Renal cortex interstitium (tissue), 11 donors: ENCODE results near the gene ETF1. TPM values are rescaled to one million over a fixed set of nuclear protein-coding genes. Genes with fewer than 3 reads are reported as not detected.

Experiments used
- DNase-seq, 11 donors: peaks; one replicate each; pipeline ENCODE4 v3.0.0-alpha.2; 2013; ENCODE audit warnings: low read depth in 9 of 11, low spot score in 4 of 11; ENCODE audit errors: extremely low read depth in 1 of 11
- polyA plus RNA-seq, 3 donors: library from polyadenylated mRNA; unstranded; fragments of 120-200 nt; gene quantifications; one replicate each; pipeline ENCODE4 v1.2.1, GENCODE V29; 2013; ENCODE audit not compliant: insufficient read length in 3 of 3

Gene ETF1
- polyA plus RNA-seq, 3 donors, result 73.9 to 83.7 (median 77.1) TPM

DNA sequence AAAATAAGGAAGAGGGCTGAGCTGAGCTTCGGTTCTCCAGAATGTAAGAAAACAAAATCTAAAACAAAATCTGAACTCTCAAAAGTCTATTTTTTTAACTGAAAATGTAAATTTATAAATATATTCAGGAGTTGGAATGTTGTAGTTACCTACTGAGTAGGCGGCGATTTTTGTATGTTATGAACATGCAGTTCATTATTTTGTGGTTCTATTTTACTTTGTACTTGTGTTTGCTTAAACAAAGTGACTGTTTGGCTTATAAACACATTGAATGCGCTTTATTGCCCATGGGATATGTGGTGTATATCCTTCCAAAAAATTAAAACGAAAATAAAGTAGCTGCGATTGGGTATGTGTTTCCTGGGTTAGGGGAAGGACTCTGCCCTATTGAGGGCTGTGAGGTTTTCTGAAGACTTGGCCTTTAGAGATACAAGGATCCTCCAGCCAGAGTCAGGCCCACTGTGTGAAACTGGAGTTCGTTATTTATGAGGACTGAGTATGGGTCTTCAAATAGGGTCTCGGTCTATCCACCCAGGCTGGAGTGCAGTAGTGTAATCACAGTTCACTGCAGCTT, 74.0 kb downstream of the ETF1 start:
- DNase-seq, result peak in 1 of 11 donors; percentile 57

DNA sequence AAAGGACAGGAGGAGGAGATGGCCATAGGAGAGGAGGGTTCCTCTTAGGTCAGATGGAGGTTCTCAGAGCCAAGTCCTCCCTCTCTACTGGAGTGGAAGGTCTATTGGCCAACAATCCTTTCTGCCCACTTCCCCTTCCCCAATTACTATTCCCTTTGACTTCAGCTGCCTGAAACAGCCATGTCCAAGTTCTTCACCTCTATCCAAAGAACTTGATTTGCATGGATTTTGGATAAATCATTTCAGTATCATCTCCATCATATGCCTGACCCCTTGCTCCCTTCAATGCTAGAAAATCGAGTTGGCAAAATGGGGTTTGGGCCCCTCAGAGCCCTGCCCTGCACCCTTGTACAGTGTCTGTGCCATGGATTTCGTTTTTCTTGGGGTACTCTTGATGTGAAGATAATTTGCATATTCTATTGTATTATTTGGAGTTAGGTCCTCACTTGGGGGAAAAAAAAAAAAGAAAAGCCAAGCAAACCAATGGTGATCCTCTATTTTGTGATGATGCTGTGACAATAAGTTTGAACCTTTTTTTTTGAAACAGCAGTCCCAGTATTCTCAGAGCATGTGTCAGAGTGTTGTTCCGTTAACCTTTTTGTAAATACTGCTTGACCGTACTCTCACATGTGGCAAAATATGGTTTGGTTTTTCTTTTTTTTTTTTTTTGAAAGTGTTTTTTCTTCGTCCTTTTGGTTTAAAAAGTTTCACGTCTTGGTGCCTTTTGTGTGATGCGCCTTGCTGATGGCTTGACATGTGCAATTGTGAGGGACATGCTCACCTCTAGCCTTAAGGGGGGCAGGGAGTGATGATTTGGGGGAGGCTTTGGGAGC, 74.7 kb downstream of the ETF1 start:
- peak in 1 of 11 donors; percentile 39 for DNase-seq

DNA sequence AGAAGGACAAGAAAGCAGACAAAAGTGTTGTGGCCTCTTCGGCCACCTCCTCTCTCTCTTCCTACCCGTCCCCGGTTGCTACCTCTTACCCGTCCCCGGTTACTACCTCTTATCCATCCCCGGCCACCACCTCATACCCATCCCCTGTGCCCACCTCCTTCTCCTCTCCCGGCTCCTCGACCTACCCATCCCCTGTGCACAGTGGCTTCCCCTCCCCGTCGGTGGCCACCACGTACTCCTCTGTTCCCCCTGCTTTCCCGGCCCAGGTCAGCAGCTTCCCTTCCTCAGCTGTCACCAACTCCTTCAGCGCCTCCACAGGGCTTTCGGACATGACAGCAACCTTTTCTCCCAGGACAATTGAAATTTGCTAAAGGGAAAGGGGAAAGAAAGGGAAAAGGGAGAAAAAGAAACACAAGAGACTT, 75.3 kb downstream of the ETF1 start:
- DNase-seq, result no peak

DNA sequence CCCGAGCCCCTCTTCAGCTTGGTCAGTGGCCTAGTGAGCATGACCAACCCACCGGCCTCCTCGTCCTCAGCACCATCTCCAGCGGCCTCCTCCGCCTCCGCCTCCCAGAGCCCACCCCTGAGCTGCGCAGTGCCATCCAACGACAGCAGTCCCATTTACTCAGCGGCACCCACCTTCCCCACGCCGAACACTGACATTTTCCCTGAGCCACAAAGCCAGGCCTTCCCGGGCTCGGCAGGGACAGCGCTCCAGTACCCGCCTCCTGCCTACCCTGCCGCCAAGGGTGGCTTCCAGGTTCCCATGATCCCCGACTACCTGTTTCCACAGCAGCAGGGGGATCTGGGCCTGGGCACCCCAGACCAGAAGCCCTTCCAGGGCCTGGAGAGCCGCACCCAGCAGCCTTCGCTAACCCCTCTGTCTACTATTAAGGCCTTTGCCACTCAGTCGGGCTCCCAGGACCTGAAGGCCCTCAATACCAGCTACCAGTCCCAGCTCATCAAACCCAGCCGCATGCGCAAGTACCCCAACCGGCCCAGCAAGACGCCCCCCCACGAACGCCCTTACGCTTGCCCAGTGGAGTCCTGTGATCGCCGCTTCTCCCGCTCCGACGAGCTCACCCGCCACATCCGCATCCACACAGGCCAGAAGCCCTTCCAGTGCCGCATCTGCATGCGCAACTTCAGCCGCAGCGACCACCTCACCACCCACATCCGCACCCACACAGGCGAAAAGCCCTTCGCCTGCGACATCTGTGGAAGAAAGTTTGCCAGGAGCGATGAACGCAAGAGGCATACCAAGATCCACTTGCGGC, 75.9 kb downstream of the ETF1 start:
- no peak for DNase-seq

DNA sequence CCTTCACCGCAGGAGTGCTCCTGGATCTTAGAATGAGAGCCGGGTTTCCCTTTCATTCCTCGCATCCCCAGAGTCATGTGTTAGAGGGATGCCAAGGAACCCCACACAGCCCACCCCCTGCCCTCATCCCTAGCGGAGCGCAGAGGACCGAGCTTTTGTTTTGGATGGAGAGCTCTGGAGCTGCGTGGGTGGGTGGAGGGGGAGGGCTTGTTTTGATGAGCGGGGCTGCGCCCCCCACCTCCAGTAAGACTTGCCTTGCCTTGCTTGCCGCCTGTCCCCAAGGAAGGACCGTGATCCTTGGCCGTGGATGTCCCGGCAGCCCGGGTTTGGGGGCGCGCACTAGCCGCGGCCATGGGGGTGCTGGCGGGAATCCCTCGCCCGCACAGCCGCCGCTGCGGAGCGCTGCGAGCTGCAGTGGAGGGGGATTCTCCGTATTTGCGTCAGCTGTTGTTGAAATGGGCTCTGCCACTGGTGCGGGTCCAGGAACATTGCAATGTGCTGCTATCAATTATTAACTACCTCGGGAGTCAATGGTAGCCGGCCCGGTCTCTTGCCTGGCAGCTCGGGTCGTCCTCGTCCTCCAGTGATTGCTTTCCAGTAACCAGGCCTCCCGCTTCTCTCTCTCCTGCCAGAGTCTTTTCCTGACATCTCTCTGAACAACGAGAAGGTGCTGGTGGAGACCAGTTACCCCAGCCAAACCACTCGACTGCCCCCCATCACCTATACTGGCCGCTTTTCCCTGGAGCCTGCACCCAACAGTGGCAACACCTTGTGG, 76.7 kb downstream of the ETF1 start:
- DNase-seq, result peak in 4 of 11 donors; percentile 32 to 56 (median 45)

DNA sequence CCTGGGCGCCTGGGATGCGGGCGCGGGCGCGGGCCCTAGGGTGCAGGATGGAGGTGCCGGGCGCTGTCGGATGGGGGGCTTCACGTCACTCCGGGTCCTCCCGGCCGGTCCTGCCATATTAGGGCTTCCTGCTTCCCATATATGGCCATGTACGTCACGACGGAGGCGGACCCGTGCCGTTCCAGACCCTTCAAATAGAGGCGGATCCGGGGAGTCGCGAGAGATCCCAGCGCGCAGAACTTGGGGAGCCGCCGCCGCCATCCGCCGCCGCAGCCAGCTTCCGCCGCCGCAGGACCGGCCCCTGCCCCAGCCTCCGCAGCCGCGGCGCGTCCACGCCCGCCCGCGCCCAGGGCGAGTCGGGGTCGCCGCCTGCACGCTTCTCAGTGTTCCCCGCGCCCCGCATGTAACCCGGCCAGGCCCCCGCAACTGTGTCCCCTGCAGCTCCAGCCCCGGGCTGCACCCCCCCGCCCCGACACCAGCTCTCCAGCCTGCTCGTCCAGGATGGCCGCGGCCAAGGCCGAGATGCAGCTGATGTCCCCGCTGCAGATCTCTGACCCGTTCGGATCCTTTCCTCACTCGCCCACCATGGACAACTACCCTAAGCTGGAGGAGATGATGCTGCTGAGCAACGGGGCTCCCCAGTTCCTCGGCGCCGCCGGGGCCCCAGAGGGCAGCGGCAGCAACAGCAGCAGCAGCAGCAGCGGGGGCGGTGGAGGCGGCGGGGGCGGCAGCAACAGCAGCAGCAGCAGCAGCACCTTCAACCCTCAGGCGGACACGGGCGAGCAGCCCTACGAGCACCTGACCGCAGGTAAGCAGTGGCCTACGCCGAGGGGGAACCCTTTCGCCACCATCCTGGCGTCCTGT, 77.5 kb downstream of the ETF1 start, which contains the start of gene EGR1:
TSS of gene EGR1 (plus strand) at position 219 of the 864 bp plus-strand sequence. CDS start at position 502, 283 bp downstream.
- peak in 10 of 11 donors; percentile 87 to 94 (median 92) for DNase-seq

DNA sequence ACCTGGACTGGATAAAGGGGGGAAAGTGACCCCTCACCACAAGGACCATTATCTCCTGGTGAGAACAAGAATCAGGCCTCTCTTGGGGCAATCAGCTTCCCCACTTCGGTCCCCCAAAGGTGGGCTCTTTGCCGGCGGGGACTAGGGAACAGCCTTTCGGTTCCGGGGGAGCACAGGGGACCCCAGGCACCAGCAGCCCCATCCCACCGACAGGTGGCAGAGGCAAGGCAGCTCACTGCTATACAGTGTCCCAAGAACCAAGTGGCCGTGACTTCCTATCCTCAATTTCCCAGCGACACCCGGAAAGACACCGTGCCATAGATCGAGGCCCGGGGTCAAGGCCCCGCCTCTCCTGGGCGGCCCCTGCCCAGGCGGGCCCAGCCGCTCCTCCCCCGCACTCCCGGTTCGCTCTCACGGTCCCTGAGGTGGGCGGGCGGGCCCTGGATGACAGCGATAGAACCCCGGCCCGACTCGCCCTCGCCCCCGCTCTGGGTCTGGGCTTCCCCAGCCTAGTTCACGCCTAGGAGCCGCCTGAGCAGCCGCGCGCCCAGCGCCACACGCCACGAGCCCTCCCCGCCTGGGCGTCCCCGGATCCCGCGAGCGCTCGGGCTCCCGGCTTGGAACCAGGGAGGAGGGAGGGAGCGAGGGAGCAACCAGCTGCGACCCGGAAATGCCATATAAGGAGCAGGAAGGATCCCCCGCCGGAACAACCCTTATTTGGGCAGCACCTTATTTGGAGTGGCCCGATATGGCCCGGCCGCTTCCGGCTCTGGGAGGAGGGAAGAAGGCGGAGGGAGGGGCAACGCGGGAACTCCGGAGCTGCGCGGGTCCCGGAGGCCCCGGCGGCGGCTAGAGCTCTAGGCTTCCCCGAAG, 78.4 kb downstream of the ETF1 start:
- DNase-seq, result peak; percentile 96 to 99 (median 98)

DNA sequence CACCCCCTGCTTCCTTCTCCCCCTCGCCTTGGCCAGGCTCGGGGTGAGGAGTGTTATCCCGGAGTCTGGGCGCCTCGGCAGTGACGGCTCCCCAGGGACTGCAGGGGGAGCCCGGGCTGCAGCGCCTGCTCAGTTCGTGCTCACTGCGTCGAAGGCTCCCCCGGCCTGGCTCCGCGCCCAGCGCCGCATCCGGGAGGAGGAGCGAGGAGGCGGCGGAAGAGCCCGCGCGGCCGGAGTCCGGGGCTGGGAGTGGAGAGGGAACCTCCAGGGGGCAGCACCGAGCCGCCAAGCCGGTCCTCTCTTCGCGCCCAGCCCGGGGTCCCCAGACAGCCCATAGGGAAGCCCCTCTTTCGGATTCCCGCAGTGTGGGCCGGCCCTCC, 79.0 kb downstream of the ETF1 start:
- peak in 10 of 11 donors; percentile 89 to 97 (median 96) for DNase-seq

DNA sequence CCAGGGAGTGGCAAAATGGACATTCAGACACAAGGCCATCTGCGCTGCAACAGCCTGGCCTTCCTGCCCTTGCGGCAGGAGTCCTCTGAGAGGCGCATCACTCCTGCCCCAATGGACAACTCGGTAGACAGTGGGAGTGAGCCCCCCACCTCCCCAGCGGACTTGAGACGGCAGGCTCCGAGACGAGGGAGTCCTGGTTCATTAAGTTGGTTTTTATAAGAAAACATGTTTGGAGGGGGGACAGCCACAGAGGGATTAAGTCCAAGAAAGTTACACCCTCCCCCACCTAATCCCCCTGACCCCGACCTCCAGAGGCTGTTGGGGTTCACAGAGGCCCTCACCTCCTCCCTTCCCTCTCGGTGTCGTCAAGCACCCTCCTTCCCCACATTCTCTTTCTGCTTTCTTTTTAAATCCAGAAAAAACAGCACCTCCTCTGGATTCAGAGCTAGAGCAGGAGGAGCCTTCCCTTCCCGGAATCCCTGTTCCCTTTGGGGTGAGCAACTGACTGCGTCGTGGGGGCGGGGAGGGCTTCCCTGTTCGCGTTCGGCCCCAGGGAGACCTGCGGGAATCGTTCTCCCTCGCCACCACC, 79.5 kb downstream of the ETF1 start:
- DNase-seq, result peak in 2 of 11 donors; percentile 68 to 79

DNA sequence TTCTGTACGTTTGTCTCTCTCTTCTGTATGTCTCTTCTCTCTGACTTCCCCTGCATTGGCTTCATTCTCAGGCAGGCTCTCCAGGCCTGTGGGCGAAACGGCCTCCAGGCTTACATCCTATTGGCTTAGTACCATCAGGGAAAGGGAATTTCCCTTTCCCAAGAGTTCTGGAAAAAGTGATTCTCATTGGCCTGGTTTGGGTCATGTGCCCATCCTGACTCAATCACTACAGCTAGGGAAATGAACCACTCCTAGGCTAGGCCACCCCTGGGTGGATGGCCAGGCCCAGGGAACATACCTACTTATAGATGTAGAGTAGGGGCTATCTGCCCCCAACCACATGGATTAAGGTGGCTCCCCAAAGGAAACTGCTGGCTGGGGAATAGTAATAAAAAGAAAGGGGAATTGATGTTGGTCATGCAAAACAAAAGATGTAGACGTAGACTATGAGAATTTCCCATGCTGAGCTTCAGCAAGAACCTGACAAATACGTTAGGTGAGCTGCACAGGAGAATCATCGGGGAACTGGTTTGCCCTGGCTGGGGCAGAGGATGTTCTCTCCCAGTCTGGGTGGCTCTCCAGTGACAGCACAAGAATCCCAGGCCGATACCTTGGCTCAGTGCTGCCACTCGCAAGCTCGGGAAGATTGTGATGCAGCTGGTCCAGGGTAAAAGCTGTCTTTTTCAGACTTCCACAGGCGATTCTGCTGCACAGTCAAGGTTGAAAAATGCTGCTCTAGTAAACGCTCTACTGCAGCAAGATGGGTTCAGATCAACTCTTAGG, 81.5 kb downstream of the ETF1 start:
- no peak for DNase-seq

DNA sequence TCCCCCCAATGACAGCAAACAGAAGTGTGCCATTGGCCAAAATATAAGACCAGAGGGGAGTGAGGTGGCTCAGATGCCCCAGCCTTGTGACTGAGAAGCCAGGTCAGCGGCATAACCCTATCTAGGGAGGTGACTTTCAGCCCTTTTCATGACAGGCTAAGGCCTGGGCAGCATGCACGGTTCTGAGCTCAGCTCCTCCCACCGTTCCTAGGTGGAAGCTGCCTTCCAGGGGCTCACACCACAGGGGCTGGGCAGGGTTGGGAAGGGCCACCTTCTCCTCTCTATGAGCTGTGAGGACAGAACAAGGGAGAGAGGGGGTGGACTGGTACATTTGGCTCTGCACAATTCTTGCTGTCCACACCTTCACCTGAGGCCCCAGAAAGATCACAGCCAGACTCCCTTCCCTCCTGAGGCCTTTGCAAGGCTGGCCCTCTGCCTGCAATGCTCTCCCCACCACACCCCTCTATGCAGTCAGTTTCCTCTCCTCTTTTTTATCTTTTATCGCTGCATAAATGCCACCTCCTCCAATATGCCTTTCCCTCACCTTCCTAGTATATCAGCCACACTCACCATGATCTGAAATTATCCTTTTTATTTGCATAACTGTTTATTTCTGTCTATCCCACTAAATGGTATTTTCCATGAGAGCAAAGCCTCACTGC, 82.9 kb downstream of the ETF1 start:
- no peak for DNase-seq

DNA sequence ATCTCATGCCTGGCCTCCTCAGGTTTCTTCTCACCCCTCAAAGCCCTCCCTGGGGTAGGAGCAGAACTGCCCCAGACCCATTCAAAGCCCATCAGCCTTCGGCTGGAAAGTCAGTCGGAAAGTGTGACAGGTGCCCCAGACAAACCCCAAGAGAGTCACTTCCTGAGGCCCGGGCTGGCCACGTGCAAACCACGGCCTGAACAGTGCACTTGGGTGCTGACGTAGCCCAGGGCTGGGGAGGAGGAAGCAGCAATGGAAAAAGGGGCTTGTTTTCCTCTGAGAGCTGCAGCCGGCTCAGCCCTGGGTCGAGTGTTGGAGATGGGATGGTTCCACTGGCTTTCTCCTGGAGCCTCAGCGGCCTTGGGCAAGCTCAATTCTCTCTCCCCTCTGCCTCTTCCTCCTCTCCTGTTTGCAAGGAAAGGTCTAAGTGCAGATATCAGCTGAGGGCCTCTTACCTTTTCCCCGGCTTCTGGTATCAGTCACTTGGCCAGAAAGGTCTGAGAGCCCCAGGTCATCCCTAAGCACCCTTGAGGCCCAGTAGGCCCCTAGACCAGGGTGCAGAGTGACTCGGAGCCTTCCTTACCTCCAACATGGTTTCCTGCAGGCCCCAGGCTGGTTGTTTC, 83.6 kb downstream of the ETF1 start:
- DNase-seq, result no peak

DNA sequence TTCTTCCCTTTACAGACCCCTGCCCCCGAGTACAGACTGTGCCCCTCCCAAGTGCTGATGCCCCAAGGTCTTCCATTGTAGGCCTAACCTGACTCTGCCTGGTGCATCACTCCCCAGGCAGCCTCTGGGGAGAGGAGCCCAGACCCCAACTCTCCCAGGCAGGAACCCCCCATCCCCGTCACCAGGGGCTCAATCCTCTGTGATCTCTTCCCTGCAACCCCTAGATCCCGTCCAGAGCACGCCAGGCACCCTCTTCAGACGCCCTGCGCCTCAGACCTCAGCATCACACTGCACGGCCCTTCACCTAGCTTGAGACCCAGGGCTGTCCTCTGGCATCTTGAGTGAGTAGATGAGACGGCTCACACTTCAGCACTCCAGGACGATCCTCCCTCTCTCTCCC, 84.2 kb downstream of the ETF1 start:
- DNase-seq, result no peak

DNA sequence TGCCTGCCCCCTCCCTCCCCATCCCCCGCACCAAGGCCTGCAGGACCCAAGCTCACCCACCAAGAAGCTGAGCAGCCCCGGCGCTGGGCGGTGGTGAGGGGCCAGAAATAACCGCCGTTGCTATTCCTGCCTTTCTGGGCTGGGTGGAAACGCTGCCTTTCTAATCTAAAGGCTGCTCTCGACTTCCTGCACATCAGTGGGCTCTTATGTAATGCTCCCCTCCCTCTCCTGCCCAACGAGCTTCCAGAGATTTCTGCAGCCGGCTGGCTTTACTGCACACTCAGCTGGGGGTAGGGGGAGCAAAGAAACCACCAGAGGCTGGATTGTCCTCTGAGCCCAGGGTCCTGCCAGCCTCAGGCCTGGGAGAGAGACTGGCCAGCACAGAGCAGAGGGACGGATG, 84.7 kb downstream of the ETF1 start:
- DNase-seq, result no peak
